ENCODE data around the gene PIP5K1A.

- TF ChIP-seq EP300 (IDR thresholded peaks at IDR 0.05) (no peak), CTCF (IDR thresholded peaks at IDR 0.05) (no peak)
Observed at GRCh38 chr1:151175041-151175741, 23.2 kb upstream of the PIP5K1A start.
